GM18861 (cell line): Measurements from ENCODE around the gene AK2.
"Not testable (repeated sequence)": the region's sequence is repeated elsewhere in the genome, so short reads cannot be mapped to it uniquely, and the experiment has no call there.

Experiments used
- ATAC-seq: cut with Tn5 transposase; IDR thresholded peaks from one replicate; pipeline ENCODE4 v1.9.1; 2021; ENCODE audit not compliant: unreplicated experiment

The AK2 gene

DNA sequence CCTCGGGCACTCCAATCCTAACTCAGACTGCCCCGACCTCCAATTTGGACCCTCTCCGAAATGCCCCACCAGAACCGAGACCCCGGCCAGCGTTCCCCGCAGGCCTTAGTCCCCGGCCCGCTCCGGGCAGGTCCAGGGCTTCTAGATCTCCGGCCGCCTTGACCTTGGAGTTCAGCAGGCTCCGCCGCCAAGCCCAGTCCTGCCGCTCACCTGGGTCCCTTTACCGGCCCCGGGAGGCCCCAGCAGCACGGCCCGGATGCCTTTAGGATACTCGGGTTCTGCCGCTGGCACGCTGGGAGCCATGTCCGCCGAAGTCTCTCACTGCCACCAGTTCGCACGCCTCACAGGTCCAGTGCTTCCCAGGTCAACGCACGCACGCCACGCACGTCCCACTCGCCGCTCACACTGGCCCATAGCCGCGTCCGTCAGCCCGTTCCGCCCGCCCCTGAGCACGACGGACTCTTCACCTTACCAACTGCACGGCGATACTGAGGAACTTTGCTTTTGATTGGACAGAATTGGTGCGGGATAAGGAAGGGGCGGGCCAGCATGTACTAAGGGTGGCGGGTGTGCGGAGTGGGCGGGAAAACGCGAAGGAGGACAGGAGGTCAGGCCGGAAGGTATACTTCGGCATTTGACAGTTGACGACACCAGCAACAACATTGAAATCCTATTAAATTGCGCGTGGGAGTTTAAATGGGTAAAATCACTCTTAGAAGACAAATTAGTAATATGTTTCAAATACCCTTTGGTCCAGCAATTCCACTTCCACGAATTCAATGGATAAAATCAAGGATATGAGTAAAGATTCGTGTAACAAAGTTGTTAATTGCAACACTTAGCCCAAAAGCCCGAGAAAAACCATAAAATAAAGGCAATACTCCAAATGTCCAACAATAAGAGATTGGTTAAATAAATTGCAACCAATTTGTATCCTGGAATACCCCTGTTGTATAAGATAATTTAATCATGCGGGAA, at the start of gene AK2:
Gene AK2, minus strand, starts transcription at position 358 of the 978 bp plus-strand sequence. Its CDS starts 55 bp downstream, at position 303.
- ATAC-seq: peak; percentile 96

DNA sequence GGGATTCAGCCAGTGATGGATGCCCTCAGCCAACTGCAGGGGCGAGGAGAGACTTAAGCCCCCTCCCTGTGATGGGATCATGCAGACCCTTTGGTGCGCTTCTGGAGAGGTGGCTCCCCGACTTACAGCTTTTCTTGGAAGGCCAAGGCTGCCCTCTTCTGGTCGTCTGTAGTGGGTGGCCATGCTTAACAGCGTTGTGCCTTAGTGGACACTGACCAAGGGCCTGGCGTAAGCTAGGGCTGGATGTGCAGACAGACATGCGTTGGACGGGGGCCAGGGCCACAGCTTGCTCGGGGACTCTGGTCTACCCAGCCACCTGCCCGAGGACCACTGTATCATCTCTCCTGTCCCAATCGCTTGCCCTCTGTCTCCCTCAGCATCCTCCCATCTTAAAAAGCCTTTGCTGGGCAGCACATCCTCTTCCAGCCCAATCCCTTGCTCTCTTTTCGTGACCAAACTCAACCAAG, 49.7 kb upstream of the AK2 start:
- ATAC-seq: no peak

DNA sequence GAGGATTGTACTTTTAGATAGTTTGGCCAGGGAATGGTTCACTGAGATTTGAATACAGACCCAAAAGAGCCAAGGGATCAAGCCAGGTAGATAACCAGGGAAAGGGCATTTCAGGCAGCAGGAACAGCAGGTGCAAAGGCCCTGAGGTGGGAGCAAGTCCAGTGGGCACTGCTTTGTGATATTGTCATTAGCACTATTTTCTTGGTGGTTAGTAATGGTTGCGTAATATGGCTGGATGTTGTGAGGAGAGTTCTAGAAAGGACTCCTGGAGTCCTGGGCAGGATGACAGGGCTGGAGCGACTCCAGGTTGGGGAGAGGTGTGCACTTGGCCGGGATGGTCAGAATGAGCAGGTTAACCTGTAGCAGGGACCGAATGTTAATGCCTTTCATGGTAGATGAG, 48.6 kb upstream of the AK2 start:
- ATAC-seq: no peak

DNA sequence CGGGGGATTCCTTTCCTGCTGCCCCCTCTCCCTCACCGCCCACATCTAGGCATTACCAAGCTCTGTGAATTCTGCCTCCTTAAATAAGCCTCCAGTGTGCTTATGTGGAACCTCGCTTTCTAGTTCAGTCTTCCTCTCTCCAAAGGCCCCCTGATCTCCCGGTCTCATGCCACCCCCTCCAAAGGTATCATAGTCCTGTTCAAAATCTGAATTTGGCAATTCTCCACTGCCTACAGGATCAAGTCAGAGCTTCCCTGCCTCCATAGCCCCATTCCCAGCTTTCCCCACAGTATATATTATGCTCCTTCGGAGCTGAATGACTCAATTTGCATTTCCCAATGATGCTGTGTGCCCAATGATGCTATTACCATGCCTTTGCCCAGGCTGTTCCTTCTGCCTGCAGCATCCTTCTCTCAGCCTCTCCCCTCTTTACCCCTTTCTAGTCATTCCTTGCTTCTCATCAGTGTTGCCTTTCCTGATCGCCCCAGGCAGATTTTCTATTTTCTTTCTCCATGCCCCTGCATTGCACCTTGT, 46.0 kb upstream of the AK2 start:
- ATAC-seq: no peak

DNA sequence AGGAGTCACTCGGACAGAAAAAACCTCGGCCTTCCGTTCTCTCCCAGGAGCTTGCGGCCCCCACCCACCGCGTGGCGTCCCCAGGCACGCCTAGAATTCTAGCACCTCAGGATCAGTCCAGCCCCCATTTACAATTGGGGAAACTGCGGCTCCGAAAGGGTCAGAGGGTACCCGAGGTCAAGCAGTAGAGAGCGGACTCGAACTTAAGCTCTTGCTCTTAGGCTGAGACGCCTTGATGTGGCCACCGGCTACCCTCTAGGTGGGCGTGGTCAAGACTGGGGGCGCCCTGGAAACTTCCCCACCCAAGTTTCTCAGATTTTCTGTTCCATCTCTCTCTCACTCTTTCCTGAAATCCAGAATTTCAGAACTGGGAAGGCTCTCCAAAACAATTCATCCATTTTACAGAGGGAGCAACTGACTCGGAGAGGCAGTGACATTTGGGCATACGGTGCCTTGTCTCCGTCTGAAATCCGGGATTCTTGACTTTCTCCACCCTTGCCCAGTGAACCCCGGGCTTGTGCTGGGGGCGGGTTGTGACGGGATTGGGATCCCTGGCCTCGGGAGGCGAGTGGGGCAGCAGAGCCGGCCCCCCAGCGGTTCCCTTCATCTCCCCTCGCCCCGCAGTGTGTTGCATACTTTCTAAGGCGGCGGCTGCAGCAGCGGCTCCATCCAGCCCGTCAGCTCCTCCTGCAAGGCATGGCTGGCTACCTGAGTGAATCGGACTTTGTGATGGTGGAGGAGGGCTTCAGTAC, 45.0 kb upstream of the AK2 start:
- no peak for ATAC-seq

DNA sequence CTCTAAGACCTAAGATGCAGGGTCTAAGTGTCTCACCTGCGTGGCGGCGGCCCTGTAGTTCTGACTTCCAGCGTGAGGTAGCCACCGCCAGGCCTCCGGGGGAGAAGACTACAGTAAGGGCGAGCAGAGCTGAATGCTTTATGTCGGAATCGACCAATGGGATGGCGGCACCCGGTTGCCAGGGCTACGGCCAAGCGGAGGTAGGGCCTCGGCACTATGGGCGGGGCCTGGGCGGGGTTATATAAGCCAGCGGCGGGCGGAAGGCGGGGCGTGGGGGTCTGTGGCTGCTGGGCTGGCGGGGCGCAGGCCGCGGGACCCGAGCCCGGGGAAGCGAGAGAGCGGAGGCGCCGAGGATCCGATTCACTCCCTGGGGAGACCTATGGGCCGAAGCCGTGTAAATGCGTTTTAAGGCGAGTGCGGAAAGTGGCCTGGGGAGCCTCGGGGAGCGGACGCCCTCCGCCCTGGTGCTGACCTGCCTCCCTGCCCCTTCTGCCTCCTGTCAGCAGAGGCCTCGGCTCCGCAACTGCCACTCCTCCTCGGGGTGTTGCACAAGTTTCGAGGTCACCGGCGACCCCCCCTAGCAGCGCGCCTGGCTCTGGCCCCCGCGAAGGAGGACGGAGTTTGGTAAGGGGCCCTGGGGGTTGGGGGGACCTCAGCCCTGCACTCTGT, 44.3 kb upstream of the AK2 start, which contains the start of gene AZIN2:
Gene AZIN2, plus strand, starts transcription at position 269 of the 669 bp plus-strand sequence. CDS start 1,097 bp downstream, outside the sequence.
- ATAC-seq: peak; percentile 92

DNA sequence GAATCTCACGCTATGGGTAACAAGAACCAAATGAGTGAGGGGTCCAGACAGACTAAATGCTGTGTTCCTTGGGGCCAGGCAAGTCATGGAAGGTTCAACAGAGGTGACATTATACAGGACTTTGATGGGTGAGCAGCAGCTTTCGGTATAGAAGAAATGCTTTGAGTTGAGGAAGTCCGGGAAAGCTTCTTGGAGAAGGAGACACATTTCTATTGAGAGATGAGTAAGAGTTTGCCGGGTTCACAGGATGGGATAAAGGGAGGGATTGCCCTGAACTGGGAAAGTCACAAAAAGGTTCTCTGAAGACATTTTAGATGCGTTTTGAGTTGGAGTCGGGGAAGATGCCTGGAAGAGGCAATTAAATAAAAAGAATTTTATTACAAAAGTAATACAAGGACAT, 43.7 kb upstream of the AK2 start:
- no peak for ATAC-seq

DNA sequence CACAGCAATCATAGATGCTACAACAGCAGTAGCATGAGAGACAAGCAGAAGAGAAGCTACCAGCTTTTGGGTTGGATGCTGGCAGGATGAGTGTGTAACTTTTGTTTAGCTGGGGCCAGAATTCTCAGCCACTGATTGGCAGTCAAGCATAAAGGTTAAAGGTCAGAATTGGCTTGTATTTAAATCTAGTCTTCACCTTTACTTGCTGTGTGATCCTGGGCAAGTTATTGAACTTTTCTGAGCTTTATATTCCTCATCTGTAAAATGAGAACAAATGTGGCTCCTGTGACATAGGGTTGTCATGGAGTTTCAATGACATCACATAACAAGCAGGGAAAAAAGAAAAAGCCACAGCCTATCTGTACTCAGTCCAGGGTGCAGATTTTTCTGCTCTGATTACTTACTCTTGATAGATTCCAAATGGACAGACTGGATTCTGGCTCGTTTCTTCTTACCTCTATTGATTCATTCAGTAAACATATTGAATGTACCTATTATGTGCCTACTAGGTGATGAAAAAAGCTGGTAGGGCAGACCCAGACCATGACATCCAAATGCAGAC, 41.4 kb upstream of the AK2 start:
- ATAC-seq: no peak

DNA sequence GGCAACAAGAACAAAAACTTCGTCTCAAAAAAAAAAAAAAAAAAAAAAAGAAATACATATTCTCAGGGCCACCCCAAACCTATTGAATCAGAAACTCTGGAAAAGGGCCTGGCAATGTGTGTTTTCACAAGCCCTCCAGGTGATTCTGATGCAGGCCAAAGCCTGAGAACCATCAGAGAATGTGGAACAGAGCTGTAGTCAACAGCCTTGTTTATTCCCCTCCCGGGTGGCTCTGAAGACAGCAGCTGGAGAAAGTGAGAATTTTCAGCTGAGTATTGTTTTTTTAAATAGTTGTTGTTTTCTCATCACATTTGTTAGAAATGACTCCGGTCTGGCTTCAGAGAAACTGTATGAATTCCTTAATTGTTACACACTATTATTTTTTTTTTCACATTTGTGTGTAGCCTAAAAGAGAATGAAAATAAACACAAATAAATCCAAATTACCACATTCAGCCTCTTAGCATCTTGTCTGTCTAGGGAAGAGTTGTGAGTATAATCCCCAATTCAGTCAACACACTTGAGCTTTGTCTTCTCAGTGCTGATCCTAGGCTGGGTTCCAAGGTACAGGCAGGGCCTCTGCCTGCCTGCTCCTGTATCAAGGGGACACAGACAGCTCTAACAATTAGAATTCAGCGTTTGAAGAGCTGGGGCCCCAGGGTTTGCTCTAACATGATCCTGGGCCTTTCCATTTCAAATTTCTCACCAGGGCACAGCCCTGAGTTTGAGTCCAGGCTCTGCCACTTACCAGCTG, 37.7 kb upstream of the AK2 start:
- ATAC-seq: no peak

DNA sequence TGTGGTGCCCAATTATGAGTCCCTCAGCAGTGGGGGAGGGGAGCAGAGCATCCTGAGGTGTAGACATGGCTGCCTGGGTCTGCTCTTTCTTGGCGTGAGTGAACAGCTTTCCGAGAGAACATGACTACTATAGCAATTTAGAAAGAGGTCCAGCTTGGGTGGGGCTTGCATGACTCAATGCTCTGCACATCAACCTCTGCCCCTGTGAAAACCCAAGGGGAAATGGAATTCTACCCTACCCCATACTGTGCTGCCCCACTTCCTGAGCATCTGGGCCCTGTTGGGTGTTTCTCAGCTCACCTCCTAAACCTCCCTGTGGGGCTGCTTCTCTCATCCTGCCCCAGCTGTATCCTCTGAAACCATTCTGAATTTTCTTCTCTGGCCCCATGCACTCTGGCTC, 36.0 kb upstream of the AK2 start:
- no peak for ATAC-seq

DNA sequence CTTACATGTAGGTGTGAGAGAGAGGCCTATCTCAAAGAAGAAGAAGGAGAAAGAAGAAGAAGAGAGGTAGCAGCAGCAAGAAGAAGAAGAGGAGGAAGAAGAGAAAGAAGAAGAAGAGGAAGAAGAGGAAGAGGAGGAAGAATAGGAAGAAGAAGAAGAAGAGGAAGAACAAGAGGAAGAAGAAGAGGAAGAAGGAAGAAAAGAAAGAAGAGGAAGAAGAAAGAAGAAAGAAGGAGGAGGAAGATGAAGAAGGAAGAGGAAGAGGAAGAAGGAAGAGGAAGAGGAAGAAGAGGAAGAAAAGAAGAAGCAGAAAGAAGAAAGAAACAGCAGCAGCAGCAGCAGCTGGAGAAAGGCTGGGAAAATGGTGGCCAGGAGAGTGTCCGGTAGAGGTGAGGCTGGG, 33.9 kb upstream of the AK2 start:
- ATAC-seq: no peak

DNA sequence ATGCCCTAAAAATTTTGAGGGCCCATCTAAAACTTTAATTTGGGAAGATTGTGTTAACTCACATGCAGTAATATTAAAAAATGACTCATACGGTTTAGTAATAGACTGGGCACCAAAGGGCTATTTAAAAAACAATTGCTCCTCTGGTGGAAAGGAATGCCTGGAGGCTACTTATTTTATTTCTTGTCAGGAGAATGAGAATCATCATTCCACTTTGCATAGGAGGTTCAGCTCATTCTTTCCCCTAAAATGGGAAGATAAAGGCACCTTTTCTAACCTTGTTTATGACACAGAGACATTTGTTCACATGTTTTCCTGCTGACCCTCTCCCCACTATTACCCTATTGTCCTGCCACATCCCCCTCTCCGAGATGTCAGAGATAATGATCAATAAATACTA, 31.4 kb upstream of the AK2 start:
- ATAC-seq: not testable (repeated sequence)

DNA sequence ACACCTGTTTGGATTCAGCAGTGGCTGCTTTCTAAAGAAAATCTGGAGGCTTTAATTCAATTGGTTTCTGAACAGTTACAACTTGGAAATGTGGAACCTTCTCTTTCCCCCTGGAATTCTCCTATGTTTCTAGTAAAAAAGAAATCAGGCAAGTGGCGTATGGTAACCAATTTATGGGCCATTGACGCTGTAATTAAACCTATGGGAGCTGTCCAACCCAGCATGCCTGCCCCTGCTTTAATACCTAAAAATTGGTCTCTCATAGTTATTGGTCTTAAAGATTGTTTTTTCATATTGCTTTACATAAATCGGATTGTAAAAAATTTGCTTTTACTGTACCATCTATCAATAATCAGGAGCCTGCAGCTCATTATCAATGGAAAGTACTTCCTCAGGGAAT, 29.8 kb upstream of the AK2 start:
- not testable (repeated sequence) for ATAC-seq

DNA sequence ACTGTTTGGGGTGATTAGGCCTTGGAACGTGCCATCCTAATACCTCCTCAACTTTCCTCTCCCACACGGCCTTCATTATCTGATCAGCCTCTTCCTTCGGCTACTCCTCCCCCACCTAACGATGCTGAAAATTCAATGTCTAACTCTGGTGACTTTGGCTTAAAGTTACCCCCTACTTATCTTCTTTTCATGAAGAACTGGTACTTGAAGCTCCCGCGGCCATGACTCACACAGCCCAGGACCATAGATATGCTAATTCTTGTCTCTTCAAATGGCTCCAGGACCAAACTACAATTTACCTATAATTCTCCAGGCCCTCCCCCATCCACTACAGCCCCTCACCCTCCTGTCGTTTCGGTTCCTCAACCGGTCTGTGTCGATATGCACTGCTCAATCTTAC, 28.6 kb upstream of the AK2 start:
- ATAC-seq: no peak

DNA sequence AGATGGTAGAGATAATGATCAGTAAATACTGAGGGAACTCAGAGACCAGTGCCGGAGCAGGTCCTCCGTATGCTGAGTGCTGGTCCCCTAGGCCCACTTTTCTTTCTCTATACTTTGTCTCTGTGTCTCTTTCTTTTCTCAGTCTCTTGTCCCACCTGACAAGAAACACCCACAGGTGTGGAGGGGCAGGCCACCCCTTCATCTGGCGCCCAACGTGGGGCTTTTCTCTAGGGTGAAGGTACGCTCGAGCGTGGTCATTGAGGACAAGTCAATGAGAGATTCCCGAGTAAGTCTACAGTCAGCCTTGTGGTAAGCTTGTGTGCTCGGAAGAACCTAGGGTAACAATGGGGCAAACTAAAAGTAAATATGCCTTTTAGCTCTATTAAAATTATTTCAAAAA, 27.6 kb upstream of the AK2 start:
- ATAC-seq: not testable (repeated sequence)

DNA sequence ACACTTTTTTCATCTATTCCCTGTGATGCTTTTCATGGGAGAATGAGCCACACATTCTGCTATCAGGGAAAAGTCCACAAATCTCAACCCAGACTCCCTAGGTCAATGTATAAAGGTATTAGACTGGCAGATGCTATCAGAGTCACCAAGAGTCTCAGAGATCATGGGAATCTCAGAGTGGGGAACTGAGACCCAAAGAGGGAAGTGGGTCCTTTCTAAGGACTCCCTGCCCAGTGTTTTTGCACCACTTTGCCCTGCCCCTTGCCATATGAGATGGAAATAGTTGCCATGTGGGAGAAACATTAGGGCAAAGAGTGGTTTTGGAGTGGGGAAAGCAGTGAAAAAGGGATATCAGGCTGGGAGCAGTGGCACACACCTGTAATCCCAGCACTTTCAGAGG, 25.2 kb upstream of the AK2 start:
- no peak for ATAC-seq

DNA sequence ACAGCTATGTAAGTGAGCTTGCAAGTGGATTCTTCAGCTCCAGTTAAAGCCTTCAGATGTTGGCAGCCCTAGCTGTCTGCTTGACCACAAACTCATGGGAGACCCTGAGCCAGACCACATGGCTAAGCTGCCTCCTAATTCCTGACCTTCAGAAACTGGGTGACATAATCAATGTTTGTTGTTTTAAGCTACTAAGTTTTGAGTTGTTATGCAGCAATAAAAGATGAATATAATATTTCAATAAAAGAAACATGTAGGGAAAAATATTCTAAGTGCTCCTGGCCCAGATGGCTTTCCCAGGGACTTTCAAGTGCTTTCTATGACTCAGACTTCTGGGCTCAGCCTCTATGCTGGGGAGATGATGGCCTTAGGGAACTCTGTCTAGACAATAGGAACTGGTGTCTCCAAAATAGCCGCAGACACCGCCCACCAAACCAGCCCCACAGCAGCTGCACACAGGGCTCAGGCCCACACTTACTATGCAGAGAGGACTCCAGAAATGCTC, 23.9 kb upstream of the AK2 start:
- no peak for ATAC-seq

DNA sequence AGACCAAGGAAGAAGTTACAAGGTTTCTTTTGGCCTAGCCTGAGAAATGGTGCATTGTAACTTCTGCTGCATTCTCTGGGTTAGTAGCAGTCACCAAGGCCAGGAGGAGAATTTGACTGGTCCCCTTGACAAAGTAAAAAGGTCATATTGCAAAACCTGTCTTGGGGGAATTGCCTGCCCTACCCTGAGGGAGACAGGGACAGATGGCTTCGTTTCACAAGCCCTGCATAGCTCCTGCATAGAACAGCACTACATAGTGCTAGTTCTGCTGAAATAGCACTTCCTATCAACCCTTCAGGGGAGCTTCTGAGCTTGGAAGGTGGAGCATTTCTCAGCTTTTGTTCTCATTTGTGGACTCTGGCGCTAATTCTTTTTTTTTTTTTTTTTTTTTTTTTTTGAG, 20.4 kb upstream of the AK2 start:
- ATAC-seq: no peak

DNA sequence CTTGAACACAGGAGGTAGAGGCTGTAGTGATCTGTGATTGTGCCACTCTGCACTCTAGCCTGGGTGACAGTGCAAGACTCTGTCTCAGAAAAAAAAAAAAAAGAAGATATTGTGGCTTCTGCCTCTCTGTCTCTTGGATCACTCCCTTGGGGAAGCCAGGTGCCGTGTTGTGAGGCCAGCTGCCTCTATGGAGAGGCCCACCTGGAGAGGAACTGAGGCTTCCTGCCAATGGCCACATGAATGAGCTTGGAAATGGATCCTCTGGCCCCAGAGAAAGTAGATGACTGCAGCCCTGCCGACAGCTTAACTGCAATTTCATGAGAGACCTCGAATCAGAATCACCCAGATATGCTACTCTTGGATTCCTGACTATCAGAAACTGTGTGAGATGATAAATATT, 19.7 kb upstream of the AK2 start:
- ATAC-seq: no peak
